Activated CD4-positive, CD25-positive, alpha-beta regulatory T cell treated with anti-CD3 and anti-CD28 coated beads, Interleukin-2, amount 50 U/mL, for 24 hours (primary cell): ENCODE data around the gene AHCYL1.

ENCODE experiments used
- ATAC-seq, 2 donors: fragments of 150-1000 bp; cut with Tn5 transposase; one replicate each; pipeline ENCODE4 v1.10.0; 2021; ENCODE audit warnings: mild to moderate bottlenecking in 1 of 2, moderate library complexity in 1 of 2

Gene AHCYL1

GRCh38 chr1:109977225-109977624 is 7.3 kb upstream of the AHCYL1 start:
- ATAC-seq = no peak

GRCh38 chr1:109977657-109978378 is 6.7 kb upstream of the AHCYL1 start:
- no peak for ATAC-seq

- ATAC-seq = no peak
Observed at GRCh38 chr1:109978761-109979488, 5.6 kb upstream of the AHCYL1 start.

- no peak for ATAC-seq
Observed at GRCh38 chr1:109979489-109980091, 5.0 kb upstream of the AHCYL1 start.

GRCh38 chr1:109980324-109981003 is 4.1 kb upstream of the AHCYL1 start:
- no peak for ATAC-seq

GRCh38 chr1:109981004-109981335 is 3.6 kb upstream of the AHCYL1 start:
- no peak for ATAC-seq

GRCh38 chr1:109983380-109984189 is 980 bp upstream of the AHCYL1 start:
- no peak for ATAC-seq

GRCh38 chr1:109984190-109984455 is 442 bp upstream of the AHCYL1 start:
- no peak for ATAC-seq

GRCh38 chr1:109985247-109986053 is 885 bp downstream of the AHCYL1 start:
- ATAC-seq = peak in 1 of 2 donors; percentile 7

GRCh38 chr1:109986054-109986444 is 1.5 kb downstream of the AHCYL1 start:
- ATAC-seq = no peak

GRCh38 chr1:109988349-109988914 is 3.9 kb downstream of the AHCYL1 start:
- ATAC-seq = no peak

GRCh38 chr1:109989506-109990301 is 5.1 kb downstream of the AHCYL1 start:
- no peak for ATAC-seq

- no peak for ATAC-seq
Observed at GRCh38 chr1:109990302-109990653, 5.7 kb downstream of the AHCYL1 start.

GRCh38 chr1:109991400-109991925 is 6.9 kb downstream of the AHCYL1 start:
- no peak for ATAC-seq

- no peak for ATAC-seq
Observed at GRCh38 chr1:109993885-109994284, 9.3 kb downstream of the AHCYL1 start.

- no peak for ATAC-seq
Observed at GRCh38 chr1:109994654-109995053, 10.1 kb downstream of the AHCYL1 start.

- ATAC-seq = no peak
Observed at GRCh38 chr1:109995536-109995935, 11.0 kb downstream of the AHCYL1 start.

GRCh38 chr1:109996476-109996875 is 11.9 kb downstream of the AHCYL1 start:
- no peak for ATAC-seq

- no peak for ATAC-seq
Observed at GRCh38 chr1:109997204-109997866, 12.8 kb downstream of the AHCYL1 start.

- ATAC-seq = no peak
Observed at GRCh38 chr1:109997867-109998229, 13.3 kb downstream of the AHCYL1 start.
